Cardiac muscle cell (in vitro differentiated cells and primary cell): ENCODE measurements around the gene ANAPC7. TPM values are rescaled to one million over a fixed set of nuclear protein-coding genes. Genes with fewer than 3 reads are reported as not detected.

Experiments used
- DNase-seq, 2 donors: peaks; one replicate each; pipeline versions ENCODE4 v3.0.0 to v3.0.0-alpha.2; 2010 to 2017; ENCODE audit warnings: low read depth in 1 of 2, low spot score in 1 of 2
- H3K27ac ChIP-seq: fragments of 200-600 bp; sonication (generic); 2 replicates; pipeline ENCODE4 v1.5.1; 2016
- H3K27me3 ChIP-seq: fragments of 200-600 bp; sonication (generic); 2 replicates; pipeline ENCODE4 v1.6.0; 2016; ENCODE audit warnings: control low read depth
- H3K36me3 ChIP-seq: fragments of 200-600 bp; sonication (generic); 2 replicates; pipeline ENCODE4 v1.5.1; 2016; ENCODE audit warnings: control low read depth
- H3K4me1 ChIP-seq: fragments of 200-600 bp; sonication (generic); 2 replicates; pipeline ENCODE4 v1.8.1; 2017; ENCODE audit warnings: low read depth, mild to moderate bottlenecking, mixed run types
- H3K4me3 ChIP-seq: fragments of 200-600 bp; sonication (generic); 2 replicates; pipeline ENCODE4 v1.5.1; 2016; ENCODE audit warnings: mild to moderate bottlenecking
- H3K9me3 ChIP-seq: fragments of 200-600 bp; sonication (generic); 2 replicates; pipeline ENCODE4 v1.5.1; 2017; ENCODE audit warnings: low read depth, mild to moderate bottlenecking, control low read depth
- polyA plus RNA-seq: library from polyadenylated mRNA; unstranded; fragments of >200 nt; fragmentation: Nextera tagmentation; extraction: Ambion mirVana; gene quantifications from 2 replicates; pipeline ENCODE4 v1.2.1, GENCODE V29; 2016
- total RNA-seq: library from RNA; depleted of rRNA; stranded (reverse); fragments of >200 nt; gene quantifications from 2 replicates; pipeline ENCODE4 v1.2.3, GENCODE V29; 2016
- TF ChIP-seq, protein P1 (sequence below): IDR thresholded peaks from 2 replicates; pipeline ENCODE4 v1.5.1; 2012; ENCODE audit warnings: low read depth, mild to moderate bottlenecking, low read length

Gene ANAPC7, protein sequence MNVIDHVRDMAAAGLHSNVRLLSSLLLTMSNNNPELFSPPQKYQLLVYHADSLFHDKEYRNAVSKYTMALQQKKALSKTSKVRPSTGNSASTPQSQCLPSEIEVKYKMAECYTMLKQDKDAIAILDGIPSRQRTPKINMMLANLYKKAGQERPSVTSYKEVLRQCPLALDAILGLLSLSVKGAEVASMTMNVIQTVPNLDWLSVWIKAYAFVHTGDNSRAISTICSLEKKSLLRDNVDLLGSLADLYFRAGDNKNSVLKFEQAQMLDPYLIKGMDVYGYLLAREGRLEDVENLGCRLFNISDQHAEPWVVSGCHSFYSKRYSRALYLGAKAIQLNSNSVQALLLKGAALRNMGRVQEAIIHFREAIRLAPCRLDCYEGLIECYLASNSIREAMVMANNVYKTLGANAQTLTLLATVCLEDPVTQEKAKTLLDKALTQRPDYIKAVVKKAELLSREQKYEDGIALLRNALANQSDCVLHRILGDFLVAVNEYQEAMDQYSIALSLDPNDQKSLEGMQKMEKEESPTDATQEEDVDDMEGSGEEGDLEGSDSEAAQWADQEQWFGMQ
- total RNA-seq (37.2 and 55.4 TPM in 2 replicates), polyA plus RNA-seq (48.2 and 54.6 TPM in 2 replicates)

- peak within 1 kb of the TSS; percentile 47 for H3K4me3 ChIP-seq
- peaks cover 4% of the 10 kb centered on the region for H3K4me1 ChIP-seq
- H3K9me3 ChIP-seq = no peaks in the 10 kb centered on the region
- no peaks in the 10 kb centered on the region for H3K36me3 ChIP-seq
- no peaks in the 10 kb centered on the region for H3K27me3 ChIP-seq
- TF ChIP-seq, protein P1, sequence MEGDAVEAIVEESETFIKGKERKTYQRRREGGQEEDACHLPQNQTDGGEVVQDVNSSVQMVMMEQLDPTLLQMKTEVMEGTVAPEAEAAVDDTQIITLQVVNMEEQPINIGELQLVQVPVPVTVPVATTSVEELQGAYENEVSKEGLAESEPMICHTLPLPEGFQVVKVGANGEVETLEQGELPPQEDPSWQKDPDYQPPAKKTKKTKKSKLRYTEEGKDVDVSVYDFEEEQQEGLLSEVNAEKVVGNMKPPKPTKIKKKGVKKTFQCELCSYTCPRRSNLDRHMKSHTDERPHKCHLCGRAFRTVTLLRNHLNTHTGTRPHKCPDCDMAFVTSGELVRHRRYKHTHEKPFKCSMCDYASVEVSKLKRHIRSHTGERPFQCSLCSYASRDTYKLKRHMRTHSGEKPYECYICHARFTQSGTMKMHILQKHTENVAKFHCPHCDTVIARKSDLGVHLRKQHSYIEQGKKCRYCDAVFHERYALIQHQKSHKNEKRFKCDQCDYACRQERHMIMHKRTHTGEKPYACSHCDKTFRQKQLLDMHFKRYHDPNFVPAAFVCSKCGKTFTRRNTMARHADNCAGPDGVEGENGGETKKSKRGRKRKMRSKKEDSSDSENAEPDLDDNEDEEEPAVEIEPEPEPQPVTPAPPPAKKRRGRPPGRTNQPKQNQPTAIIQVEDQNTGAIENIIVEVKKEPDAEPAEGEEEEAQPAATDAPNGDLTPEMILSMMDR = peak; percentile 11
- peak within 1 kb of the TSS; percentile 99 for H3K27ac ChIP-seq
- DNase-seq = peak; percentile 94 to 96
These were observed at the start of gene ANAPC7 for GRCh38 chr12:110403146-110403975. TSS of gene ANAPC7 (minus strand) at chr12:110403708. CDS start at chr12:110403627, 81 bp downstream.

DNA sequence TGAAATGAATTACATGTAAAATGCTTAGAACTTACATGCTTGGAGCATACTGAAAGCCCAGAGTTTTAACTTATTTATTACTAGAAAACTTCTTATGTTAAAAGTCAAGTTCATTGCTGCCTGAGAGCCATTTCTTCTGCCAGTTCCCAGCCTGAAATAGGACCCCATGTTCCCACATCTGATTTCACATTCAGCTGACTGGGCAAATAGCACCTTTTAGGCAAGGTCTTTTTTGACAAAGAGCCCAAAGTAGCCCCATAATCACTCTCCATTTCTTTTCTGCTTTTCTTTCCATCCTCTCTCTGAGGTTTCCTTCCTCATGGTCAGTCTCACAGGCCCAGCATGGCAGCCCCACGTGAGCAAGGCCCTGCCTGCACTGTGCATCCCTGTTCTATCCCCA lies 47.8 kb upstream of the ANAPC7 start:
- TF ChIP-seq, protein P1 = no peak
- peaks cover 29% of the 10 kb centered on the region for H3K36me3 ChIP-seq
- no peak overlapping the region for H3K4me3 ChIP-seq
- no peaks in the 10 kb centered on the region for H3K9me3 ChIP-seq
- peak overlapping the region; percentile 54 for H3K27ac ChIP-seq
- H3K27me3 ChIP-seq = no peaks in the 10 kb centered on the region
- no peaks in the 10 kb centered on the region for H3K4me1 ChIP-seq
- no peak for DNase-seq

GRCh38 chr12:110449799-110450497 lies 46.4 kb upstream of the ANAPC7 start, which contains the start of gene ARPC3:
TSS of gene ARPC3 (minus strand) at chr12:110450337. CDS start at chr12:110450260, 77 bp downstream.
- no peaks in the 10 kb centered on the region for H3K27me3 ChIP-seq
- H3K36me3 ChIP-seq = peaks cover 26% of the 10 kb centered on the region
- DNase-seq = peak; percentile 97
- H3K4me3 ChIP-seq = peak within 1 kb of the TSS; percentile 98
- H3K9me3 ChIP-seq = no peaks in the 10 kb centered on the region
- TF ChIP-seq, protein P1 = peak; percentile 82
- no peaks in the 10 kb centered on the region for H3K4me1 ChIP-seq
- H3K27ac ChIP-seq = peak within 1 kb of the TSS; percentile 92

GRCh38 chr12:110444455-110444854 lies 40.9 kb upstream of the ANAPC7 start:
- Histone ChIP-seq H3K36me3 (peaks cover 38% of the 10 kb centered on the region), H3K4me3 (no peak overlapping the region), H3K4me1 (no peaks in the 10 kb centered on the region), H3K27me3 (no peaks in the 10 kb centered on the region), H3K9me3 (no peaks in the 10 kb centered on the region), H3K27ac (no peak overlapping the region)
- TF ChIP-seq, protein P1 = no peak
- DNase-seq = no peak

GRCh38 chr12:110436231-110436630 lies 32.7 kb upstream of the ANAPC7 start:
- Histone ChIP-seq H3K4me3 (no peak overlapping the region), H3K36me3 (peaks cover 44% of the 10 kb centered on the region), H3K9me3 (no peaks in the 10 kb centered on the region), H3K4me1 (no peaks in the 10 kb centered on the region), H3K27ac (peak overlapping the region; percentile 13), H3K27me3 (no peaks in the 10 kb centered on the region)
- peak in 1 of 2 donors; percentile 15 for DNase-seq
- TF ChIP-seq, protein P1 = no peak
